Lung microvascular endothelial cell (primary cell): ENCODE results near the gene ZBTB47. TPM values are rescaled to one million over a fixed set of nuclear protein-coding genes. Genes with fewer than 3 reads are reported as not detected.

Experiments
- DNase-seq, 2 donors: peaks; one replicate each; pipeline versions ENCODE4 v3.0.0 to v3.0.0-alpha.2; 2010; ENCODE audit warnings: low read depth in 2 of 2
- total RNA-seq: library from RNA; depleted of rRNA; stranded (reverse); fragments of >200 nt; gene quantifications from 2 replicates; pipeline ENCODE4 v1.2.1, GENCODE V29; 2014

Gene ZBTB47
- total RNA-seq, 1 donor from 2014 or later, result 23.6 TPM

DNA sequence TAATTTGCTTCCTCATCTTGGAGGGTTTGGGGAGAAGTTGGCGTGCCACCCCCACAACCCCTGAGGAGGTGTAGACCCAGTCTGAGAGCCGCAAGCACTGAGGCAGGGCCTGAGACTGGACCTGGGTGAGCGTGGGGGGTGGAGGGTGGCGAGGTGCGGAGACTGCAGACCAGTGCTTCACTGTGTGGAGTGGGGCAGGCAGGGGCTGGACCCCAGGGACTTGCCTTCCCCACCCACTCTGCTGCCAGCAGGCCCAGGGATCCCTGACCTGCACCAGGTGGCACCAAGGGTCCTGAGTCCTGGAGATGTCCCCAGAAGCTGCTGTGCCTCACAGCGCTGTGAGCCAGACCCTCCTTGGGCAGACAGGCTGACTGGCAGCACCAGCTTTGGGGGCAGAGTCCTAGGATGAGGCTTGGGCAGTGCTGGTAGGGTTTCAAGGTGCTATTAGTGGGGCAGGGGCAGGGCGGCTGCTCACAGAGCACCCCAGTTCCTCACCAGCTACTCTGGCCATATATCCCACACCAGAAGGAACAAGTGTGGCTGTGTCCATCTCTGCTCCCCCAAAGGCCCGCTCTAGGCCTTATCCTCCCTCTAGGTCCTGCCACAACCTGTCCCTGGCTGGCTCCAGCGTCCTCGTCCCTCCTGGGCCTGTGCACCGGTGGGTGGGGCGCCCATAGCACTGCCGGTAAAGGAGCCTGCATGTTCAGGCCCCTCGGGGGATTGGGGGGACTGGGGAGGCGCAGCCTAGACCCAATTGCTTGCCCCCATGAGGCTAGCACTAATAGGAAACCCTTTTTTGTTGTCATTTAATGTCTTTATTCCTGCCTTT, 11.8 kb downstream of the ZBTB47 start:
- no peak for DNase-seq

DNA sequence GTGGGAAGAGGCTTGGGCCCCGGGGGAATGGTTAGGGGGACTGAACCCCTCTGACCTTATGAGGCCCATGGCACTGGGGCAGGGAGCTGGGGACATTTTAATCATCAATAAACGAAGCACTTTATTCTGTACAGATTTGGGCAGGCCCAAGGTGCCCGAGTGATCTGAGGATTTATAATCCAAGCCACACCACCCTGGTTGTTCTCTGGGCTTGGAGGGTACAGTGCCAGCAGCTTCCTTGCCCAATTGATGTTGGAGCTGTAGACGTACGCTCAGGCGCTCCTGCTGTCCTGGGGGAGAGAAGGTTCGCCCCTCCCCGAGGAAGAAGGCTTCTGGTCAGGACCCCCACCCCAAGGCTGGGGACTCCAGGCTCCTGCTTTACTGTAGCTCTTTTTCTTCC, 12.5 kb downstream of the ZBTB47 start:
- DNase-seq, result no peak

DNA sequence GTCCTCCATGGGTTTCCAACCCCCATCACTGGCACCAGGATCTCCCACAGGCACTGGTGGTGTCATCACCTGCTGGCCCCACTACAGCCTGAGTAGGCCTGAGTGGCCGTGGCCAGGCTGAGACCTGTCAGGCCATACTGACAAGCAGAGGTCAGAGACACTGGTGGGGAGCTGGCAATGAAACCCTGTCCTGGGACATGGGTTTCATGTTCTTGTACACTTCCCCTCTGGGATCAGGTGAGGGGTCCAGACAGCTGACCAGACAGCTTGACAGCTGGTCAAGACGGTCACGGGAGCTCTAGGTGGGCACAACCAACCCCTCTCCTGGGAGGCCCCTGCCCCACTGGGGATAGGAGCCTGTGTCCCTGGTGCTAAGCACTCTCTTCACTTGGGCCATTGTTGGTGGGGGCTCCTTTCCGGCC, 13.1 kb downstream of the ZBTB47 start:
- DNase-seq, result no peak

- no peak for DNase-seq
Observed at GRCh38 chr3:42667096-42667522, 13.6 kb downstream of the ZBTB47 start.

GRCh38 chr3:42667523-42668412, 14.3 kb downstream of the ZBTB47 start:
- no peak for DNase-seq

GRCh38 chr3:42668413-42668760, 14.9 kb downstream of the ZBTB47 start:
- no peak for DNase-seq

DNA sequence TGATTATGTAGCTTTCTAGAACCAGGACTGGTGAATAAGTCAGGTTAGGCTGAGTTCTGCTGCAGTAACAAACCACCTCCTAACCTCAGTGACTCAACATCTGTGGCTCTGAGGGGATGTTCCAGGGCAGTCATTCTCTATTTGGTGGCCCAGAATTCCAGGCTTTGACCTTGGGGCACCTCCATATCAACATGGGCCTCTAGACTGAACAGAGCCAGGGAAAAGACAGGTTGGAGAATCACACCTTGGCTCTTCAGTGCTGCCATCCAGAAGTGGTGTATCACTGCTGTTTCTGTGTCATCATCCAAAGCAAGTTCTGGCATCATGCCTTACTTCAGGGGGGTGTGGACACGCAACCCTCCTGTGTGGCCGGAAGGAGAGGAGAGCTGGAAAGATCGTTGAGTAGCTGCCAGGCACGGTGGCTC, 15.3 kb downstream of the ZBTB47 start:
- peak in 1 of 2 donors; percentile 31 for DNase-seq

DNA sequence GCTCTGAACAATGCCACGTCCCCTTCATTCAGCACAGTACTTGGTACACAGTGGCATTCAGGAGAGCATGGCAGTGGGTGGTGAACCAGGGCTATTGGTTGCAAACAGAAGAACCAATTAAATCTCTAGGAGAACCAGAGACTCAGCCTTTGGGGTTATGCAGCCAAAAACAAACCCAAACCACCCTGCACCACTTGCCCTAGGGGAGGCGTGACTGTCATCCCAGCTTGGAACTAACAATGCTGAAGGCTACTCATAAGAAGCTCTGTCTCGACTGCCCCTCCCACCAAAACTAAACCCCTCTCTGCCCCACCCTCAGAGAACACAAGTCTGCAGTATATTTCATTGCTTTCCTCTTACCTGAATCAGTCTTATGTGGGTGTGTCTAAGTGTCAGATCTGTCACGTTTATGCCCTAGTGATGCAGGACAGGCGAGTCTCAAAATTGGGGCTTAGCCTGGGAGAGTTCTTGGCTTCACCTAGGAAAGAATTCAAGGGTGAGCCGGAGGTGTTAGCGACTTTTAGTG, 16.6 kb downstream of the ZBTB47 start:
- no peak for DNase-seq

DNA sequence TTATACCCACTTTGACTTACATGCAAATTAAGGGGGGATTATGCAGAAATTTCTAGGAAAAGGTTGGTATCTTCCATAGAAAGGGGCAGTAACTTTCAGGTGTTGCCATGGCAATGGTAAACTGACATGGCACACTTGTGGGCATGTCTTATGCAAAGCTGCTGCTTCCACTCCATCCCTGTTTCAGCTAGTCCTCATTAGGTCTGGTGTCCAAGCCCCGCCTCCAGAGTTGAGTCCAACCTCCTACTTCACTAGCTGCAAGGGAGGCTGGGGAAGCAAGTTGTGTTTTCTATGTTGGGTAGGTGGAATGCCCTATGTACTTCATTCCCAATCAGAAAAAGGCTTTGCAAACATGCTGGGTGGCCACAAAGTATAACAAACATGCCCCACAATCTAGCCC, 17.2 kb downstream of the ZBTB47 start:
- DNase-seq, result no peak

DNA sequence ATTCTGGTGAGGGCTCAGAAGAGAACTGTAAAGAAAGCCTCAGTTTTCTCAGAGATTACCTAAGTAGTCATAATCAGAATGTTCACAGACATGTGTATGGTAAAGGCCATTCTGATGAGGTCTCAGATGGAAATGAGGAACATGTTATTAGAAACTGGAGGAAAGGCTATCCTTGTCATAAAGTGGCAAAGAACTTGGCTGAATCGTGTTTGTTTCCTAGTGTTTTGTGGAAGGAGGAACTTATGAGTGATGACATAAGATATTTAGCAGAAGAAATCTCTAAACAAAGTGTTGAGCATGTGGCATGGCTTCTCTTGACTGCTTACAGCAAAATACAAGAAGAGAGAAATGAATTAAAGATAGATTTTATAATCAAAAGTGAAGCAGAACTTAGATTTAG, 19.0 kb downstream of the ZBTB47 start:
- DNase-seq, result no peak

- no peak for DNase-seq
Observed at GRCh38 chr3:42673082-42673481, 19.6 kb downstream of the ZBTB47 start.

DNA sequence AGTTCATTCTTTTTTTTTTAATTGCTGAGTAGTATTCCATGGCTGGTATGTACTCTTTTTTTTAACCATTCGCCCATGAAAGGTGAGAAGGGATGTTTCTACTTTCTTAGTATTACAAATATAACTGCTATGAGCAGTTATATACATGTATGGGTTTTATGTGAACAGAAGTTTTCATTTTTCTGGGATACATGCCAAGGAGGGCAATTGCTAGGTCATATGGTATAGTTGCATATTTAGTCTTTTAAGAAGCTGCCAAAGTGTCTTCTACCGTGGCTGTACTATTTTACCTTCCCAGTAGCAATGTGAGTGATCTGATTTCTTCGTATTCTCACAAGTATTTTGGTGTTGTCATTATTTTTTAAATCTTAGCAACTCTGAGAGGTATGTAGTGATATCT, 20.6 kb downstream of the ZBTB47 start:
- DNase-seq, result no peak

DNA sequence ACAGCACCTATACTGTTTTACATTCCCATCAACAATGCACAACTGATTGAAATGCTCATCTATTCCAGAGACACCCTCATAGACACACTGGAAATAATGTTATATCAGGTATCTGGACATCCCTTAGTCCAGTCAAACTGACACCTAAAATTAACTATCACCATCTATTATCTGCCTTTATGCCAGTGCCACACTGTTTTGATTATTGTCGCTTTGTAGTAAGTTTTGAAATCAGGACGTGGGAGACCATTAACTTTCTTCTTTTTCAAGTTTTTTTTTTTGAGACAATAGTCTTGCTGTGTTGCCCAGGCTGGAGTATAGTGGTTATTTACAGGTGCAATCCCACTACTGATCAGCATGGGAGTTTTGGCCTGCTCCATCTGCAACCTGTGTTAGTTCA, 22.4 kb downstream of the ZBTB47 start:
- DNase-seq, result no peak

- no peak for DNase-seq
Observed at GRCh38 chr3:42678447-42678846, 24.9 kb downstream of the ZBTB47 start.

DNA sequence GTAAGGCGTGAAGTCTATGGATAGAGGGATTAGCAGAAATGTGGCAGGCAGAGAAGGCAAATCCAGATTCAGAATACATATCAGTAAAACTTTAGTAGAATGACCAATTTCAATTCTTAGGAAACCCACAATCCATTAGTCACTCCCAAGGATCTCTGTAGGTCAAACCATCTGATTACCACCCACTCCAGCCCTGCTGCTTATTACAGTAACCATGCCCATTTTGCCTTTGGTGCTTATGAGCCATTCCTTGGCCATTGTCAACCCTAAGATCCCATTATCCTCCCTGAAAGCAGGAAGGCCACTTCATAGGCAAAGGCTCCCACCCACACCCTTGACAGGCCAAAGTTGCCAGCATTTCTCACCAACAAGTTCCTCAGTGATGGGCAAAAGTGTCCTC, 26.8 kb downstream of the ZBTB47 start:
- DNase-seq, result no peak

DNA sequence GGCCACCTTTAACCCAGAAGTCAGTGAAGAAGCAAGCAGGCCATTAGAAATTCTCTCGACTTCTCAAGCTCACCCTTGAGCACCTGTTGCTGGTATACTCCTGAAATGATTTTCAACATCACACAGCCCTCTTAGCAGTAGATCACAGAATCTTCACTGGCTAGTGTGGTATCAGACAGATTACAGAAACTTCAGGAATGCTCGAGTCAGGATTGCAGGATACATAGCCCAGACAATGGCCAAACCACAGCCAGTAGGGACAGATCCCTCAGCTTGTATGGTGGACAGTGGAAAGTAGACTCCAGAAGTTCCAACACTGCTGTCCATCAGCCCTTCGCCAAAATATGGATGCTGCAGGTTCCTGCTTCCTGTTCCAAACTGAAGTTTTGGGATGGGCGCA, 27.3 kb downstream of the ZBTB47 start:
- no peak for DNase-seq

- no peak for DNase-seq
Observed at GRCh38 chr3:42681361-42682038, 28.0 kb downstream of the ZBTB47 start.

GRCh38 chr3:42682301-42683070, 29.0 kb downstream of the ZBTB47 start:
- no peak for DNase-seq

GRCh38 chr3:42683875-42684598, 30.5 kb downstream of the ZBTB47 start:
- peak; percentile 84 to 89 for DNase-seq

DNA sequence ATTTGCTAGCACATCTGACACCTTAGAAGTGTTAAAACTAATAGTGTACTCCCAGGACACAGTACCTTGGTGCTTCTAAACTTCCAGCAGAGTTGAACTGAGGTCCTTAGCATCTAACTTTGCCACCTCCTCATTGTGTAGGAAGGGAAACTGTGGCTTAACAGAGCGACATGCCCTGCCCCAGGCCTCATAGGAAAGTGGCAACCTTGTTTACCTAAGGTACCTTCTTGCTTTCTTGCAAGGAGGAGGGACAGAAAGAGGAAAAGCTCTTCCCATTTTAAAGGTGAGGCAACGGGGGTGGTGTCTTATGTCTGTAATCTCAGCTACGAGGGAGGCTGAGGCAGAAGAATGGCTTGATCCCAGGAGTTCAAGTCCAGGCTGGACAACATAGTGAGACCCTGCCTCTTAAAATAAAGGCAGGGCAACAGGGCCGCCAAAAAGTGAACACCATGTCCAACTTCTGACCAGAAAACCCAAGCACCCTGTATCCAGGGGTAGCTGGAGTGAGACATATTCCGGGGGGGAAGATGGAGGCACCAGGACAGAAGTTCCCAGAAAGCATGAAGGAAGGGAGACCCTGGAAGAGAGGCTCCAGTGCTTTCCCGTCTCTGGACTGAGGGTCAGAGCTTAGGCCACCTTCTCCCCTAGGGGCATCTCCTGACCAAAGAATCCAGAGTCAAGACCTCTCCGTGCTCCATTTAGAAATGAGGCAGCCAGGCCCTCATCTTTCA, 31.3 kb downstream of the ZBTB47 start:
- no peak for DNase-seq
